Activated T-helper 1 cell treated with Interleukin-2 at 50 U/mL for 16 hours (primary cell): ENCODE results near the gene STXBP2.

Experiments used
- DNase-seq: peaks from one replicate; pipeline ENCODE4 v3.0.0-alpha.2; 2020; ENCODE audit warnings: low read depth

Gene STXBP2

DNA sequence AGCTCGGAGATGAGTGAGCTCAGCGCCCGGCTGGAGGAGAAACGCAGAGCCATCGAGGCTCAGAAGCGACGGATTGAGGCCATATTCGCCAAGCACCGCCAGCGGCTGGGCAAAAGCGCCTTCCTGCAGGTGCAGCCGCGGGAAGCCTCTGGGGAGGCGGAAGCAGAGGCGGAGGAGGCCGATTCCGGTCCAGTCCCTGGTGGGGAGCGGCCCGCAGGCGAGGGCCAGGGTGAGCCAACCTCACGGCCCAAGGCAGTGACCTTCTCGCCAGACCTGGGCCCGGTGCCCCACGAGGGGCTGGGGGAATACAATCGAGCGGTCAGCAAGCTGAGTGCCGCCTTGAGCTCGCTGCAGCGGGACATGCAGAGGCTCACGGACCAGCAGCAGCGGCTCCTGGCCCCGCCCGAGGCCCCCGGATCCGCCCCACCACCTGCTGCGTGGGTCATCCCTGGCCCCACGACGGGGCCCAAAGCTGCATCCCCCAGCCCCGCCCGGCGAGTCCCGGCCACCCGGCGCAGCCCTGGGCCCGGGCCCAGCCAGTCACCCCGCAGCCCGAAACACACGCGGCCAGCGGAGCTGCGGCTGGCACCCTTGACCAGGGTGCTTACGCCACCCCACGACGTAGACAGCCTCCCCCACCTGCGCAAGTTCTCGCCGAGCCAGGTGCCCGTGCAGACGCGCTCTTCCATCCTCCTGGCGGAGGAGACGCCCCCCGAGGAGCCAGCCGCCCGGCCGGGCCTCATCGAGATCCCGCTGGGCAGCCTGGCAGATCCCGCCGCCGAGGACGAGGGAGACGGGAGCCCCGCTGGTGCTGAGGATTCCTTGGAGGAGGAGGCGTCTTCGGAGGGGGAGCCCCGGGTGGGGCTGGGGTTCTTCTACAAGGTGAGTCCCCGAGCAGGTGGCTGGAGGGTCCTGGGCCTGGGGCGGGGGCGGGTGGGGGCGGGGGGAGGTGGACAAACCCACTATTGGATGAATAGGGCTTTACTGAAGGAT lies 24.3 kb upstream of the STXBP2 start:
- DNase-seq: no peak

DNA sequence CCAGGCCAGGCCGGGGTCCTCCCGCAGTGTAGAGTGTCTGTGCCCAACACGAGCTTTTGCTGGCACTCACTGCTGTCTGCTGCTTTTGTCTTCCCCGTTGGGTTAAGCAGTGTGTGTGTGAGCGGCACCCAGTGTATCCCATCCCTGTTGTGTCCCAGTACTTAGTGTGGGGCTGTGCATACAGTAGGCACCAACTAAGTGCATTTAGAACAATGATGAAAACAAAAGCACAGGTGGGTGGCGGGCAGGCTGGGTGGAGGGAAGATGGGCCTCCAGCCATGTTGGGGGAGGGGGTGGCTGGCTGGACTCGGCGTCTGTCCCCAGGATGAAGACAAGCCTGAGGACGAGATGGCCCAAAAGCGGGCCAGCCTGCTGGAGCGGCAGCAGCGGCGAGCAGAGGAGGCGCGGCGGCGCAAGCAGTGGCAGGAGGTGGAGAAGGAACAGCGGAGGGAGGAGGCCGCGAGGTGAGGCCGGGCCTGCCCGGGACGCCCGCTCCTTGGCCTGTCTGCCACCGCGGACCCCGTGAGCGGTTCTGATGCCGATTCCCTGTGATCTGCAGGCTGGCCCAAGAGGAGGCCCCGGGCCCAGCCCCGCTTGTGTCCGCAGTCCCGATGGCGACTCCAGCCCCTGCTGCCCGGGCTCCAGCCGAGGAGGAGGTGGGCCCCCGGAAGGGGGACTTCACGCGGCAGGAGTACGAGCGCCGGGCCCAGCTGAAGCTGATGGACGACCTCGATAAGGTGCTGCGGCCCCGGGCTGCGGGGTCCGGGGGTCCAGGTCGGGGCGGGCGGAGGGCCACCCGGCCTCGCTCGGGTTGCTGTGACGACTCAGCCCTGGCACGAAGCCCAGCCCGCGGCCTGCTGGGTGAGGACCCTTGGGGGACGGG lies 21.8 kb upstream of the STXBP2 start:
- no peak for DNase-seq

DNA sequence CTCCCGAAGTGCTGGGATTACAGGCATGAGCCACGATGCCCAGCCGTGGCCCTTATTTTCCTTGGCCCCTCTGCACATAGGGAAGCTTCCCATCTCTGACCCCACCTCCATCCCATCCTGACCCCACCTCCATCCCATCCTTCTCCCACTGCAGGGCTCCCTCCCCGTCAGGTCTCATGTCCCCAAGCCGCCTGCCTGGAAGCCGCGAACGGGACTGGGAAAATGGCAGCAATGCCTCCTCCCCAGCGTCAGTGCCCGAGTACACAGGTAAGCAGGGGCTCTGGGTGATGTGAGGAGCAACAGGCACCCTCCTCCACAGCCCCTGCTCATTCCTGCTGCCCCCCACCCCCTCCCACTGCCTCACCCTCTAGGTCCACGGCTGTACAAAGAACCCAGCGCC lies 19.7 kb upstream of the STXBP2 start:
- no peak for DNase-seq

DNA sequence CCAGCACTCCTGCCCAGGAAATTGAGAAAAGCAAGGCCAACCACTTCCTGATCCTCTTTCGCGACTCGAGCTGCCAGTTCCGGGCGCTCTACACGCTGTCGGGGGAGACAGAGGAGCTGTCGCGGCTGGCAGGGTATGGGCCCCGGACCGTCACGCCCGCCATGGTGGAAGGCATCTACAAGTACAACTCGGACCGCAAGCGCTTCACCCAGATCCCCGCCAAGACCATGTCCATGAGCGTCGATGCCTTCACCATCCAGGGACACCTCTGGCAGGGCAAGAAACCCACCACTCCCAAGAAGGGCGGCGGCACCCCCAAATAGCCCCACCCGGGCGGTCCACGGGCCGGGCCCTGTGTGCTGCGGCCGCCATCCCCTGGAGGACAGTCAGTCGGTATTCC lies 19.2 kb upstream of the STXBP2 start:
- DNase-seq: no peak

DNA sequence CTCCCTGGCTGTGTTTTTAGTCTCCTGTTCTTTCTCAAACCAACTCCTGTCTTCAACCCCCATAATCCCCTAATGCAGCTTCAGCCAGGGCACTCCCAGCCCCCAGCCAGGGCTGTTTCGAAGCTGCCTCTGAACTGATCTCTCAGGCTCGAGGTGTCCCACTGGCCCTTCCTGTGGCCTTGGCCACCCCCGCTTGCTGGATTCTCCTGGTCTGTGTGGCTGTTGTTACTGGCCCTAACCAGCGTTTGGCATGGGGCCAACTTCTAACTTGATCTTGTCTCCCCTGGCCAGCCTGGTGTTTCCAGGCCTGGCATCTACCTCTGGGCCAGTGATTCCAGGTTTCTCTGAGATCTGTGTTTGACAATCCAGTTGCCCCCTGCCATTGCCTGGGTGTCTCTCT lies 18.6 kb upstream of the STXBP2 start:
- no peak for DNase-seq

DNA sequence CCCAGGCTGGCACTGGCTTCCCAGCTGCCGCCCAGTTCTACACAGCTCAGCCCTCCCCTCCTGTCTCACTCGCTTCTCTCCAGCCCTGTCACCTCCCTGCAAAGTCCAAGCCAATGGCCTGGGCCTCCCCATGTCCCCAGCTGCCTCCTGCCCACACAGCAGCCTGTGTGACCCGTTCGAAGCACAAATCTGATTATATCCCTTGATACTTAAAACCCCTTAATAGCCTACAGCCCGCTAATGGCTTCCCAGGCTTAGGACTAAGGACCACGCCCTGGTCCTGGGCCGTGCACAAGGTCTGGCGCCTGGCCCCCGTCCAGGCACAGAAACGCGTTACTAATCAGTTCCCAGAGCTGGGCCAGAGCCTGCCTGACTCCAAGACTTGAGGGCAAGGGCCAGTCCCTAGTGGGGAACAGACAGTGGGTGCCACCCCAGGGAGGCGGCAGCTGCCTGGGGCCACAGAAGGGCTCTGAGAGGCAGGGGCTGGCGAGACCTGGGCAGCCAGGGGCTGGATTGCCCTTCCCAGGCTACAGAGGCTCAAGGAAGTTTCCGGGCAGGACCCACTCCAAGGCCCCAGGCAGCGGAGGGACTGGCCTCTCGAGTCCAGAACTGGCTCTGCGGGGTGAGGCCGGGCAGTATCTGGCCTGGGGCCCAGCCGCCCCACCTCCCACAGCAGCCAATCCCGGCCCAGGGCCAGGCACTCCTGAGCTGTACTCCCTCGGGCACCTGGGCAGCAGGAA lies 18.0 kb upstream of the STXBP2 start:
- no peak for DNase-seq

DNA sequence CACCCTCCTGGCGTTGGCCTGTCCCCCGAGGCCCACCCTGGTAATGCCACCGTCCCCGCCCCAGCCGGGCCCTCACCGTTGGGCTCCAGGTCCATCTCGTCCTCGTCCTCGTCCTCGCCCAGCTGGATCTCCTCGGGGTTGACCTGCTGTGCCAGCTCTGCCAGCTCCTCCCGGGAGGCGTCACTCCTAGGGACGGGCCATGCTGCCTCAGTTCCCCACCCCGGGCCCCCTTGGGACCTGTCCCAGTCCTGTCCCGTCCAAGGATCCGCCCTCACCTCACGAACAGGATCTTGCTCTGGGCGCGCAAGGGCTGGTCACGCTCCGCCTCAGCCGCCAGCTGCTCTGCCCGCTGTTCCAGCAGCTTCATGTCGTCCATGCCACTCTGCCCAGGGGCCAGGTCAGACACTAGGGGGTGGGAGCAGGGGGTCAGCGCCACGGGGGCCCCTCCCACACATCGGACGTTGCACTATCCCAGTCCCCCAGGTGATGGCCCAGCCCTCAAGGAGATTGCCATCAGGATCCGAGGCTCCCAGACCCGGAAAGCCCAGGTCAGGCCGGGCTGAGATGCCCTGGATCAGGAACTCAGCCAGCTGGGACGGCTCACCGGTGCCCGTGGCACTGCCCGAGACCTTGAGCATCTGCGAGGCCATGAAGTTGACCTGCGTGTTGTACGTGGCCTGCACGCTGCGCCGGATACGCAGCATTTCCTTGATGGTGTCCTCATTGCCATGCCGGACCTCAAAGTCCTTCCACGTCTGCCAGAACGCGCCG lies 17.1 kb upstream of the STXBP2 start:
- no peak for DNase-seq

DNA sequence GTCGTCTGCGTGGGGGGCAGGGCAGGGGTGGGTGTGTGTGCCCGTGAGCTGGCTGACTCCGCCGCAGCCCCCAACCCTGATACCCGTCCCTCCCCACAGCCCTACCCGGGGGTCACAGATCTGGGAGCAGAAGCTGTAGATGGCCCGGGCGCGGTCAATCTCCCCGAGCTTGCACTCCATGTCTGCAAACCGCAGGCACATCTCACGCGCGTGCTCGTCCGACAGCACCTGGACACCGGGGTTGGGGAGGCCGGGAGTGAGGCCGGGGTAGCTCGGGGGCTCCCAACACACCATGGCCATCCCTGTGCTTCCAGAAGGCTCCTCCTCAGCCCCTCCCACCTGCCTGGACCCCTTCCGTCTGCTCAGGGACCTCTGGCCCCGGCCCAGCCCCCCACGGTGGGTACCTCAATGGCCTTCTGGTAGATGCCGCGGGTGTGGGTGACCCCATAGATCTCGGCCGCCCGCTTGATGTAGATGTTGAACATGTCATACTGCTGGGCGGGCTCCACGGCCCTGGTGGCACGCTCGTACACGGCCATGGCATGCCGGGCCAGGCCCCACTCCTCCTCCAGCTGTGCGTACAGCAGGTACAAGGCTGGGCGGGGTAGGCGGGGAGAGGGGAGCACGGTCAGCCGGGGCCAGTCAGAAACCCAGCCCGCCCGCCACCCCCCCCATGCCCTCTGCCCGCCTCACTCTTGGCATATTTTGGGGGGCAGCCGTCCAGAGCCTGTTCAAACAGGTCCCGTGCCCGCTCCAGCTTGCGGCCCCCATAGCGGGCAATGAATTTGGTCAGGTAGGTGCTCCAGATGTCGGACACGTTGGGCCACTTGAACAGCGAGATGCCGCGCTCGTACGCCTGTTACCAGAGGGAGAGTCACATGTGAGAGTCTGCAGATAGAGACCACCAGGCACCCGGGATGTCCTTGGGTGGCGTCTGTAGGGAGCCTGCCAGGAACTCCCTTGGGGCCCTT lies 16.2 kb upstream of the STXBP2 start:
- no peak for DNase-seq

DNA sequence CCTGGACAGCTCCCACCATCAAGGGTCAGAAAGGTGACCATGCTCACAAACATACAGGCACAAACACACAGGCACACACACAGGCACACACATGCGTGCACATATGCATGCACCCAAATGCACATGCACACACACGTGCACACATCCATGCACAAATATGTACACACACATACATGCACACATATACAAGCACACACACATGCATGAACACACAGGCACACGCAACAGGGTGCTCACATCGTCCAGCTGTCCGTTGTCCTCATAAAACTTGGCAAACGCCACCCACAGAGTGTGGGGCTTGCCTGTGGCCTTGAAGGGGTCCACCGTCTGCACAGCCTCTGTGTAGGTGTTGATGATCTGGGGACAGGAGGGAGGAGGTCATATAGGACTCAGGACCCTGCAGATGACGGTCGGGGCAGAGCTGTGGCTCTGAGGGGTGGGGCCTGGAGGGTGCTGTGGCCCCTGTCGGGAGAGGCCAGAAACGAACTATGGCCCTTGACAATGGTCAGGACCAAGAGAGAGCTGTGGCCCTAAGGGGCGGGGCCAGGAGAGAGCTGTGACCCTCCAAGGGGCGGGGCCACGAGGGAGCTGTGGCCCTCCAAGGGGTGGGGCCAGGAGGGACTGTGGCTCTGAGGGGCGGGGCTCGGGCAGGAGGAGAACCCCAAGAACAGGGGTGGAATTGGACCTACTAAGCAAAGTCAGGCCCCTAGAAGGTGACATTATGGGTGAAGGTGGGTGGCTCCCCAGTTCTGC lies 13.8 kb upstream of the STXBP2 start:
- no peak for DNase-seq

DNA sequence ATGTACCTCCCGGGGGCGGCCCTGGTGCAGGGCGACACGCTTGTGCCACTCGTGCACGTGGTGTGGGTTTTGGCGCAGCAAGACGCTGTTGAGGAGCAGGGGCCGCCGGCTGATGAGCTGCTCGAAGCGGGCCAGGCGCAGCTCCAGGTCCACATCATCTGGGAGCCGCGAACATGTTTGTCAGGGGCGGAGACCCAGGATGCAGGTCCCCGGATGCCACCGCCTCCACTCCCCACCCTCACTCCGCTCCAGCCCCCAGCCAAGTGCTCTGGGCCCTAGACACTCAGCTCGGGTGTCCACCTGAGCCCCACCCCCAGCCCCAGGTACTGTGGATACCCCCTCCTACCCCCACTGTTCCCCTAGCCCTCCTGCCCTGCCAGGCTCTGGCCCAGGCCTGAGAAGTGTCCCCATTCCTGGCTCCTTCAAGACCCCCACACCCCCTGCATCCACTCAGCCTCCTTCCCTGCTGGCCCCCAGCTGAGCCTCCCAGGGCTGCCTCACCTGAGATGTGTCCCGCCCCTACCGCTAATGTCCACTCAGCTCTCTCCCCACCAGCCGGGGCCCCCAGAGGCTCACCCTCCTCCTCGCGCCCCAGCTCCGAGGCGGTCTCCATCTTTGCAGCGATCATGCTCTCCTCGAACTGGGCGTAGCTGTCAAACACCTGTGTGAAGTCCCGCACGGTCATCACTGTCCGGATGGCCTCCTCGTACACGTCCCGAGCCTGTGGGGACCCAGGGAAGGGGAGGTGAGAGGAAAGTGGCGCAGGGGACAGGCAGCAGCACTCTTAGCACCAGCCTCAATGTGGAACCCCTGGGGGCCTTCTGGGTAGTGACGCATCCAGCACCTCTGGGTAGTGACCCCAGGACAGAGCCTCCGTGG lies 12.9 kb upstream of the STXBP2 start:
- DNase-seq: no peak

DNA sequence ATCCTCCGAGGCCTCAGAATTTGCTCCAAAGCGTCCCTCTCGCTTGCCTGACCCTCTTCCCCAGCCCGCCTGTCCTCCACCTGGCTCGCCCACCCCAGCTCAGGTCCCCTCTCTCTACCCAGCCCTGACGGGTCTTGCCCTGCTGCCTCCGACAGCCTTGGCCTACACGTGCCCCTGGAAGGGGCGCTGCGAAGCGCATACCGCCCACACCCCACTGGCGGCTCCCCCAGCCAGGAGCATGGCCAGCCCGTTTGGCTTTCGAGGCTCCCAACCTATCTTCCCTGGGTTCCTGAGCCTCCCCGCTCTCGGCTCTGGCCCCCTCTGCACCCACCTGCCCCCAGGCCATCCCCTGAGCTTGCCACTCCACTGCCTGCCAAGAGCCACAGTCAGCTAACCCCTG lies 12.1 kb upstream of the STXBP2 start:
- DNase-seq: no peak

DNA sequence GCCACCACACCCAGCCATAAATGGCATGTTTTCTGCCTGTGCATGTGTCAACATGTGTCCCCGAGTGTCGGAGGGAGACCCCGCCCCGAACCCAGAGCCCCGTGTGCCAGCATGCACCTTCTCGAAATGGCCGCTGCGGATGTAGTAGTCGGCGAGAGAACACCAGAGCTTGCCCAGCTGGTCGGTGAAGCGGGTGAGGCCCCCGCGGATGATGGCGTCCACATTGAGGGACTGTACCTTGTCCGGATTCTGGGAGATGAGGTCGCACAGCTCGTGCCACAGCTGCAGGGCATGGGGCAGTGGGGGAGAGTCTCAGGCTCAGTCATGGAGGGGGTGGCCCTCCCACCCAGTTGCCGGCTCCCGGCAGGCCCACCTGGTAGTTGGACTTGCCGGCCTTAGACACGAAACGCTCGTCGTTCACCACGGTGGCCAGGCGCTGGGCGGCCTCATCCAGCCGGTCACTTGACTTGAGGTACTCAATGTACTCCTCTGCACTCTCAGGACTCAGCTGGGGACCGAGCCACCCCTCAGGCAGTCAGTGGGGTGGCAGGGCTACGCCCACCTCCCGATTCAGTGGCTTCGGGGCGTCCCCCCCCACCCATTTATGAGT lies 11.0 kb upstream of the STXBP2 start:
- no peak for DNase-seq

DNA sequence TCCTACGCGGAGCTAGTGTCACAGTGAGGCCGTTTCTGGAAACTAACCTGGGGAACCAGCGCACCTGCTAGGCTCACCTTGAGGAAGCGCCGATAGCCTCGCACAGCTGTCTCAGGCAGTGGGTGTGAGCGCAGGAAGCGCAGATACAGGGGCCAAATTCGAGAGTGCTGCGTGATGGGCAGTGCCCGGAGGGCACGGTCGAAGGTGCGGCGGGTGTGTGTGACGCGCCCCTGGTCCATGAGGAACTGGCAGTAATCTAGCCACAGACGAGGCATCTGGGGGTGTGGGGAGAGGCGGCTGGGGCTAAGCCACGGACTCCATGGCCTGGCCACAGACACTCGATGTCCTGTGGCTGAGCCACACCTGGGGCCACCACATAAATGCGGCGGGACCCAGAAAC lies 9.7 kb upstream of the STXBP2 start:
- no peak for DNase-seq

DNA sequence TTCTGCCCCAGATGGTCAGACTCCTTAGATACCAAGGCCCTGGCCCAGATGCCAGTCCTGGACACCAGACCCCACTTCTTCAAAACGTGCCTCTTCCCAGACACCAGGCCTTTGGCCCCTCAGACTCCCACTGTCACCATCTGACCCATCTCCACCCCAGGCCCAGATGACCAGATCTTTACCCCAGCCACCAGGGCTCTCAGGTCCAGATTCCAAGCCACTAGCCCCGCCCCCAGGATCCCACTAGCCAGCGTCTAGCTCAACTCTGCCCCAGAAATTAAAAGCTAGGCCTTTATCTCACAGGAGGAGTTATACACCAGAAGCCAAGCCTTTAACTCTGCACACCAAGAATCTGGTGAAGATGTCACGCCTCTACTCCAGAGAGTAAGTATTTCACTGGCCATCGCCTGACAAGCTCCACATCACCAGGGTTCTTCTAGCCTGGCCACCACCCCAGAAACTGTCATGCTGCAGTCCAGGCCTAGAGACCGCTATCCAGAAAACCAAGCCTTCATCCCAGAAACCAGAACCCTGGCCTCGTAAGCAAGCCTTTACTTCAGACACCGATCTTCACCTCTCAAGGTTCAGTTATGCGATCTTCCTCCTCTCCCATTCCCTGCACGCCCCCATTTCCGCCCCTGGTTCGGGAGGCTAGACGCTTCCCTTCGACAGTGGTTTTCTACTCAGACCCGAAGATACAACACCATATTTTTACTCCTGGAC lies 8.2 kb upstream of the STXBP2 start:
- no peak for DNase-seq

DNA sequence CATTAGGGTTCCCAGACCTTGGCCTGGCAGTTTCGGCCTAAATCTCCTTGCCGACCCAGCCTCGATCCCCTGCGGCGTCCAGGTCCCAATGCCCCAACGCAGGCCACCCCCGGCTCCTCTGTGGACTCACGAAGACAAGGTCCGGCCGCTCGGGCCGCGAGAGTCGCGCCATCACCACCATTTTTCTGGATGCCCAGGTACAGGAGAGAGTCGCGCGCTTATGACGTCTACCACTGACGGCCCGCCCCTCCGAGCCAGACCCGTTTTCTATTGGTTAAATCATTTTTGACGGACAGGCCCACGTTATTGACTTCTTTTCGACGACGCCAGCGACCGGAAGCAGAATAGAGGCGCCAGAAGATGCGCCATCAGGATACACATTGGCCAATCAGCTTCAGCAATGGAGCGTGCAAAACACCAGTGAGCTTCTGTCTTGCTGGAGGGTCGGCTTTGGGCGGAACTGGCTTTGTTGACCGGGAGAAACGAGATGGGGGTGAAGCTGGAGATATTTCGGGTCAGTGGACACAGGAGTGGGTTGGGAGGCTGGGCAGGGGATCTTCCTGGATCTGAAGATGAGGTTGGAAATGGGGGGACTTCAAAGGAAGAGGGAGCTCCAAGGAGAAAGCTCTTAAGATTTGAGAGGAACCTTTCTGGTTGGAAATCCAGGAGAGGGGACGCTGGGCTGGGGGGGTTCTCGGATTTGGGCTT lies 7.4 kb upstream of the STXBP2 start, which contains the start of the genes PET100 and XAB2:
TSS of gene PET100 (plus strand) at position 447 of the 708 bp plus-strand sequence. CDS start at position 488, 41 bp downstream.
TSS of gene XAB2 (minus strand) at position 199 of the 708 bp plus-strand sequence. CDS start at position 181, 18 bp downstream.
- peak; percentile 89 for DNase-seq

DNA sequence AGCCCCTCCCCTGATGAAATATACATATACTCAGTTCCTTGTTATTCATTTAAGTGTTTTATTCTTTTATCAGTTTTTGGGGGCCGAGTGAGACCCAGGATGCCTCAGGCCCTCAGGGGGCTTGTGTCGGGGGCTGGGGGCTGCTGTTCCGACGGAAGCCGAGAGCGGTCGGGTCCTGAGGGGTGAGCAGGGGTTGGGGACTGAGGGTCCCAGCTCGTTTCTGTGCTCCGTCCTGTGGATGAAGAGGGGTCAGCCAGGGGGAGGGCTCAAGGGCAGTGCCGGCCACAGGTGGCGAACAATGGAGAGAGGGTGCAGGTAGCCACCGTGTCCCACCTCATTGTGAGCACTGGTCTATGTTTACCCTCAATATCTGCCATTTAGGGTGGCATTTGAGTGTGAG lies 5.3 kb upstream of the STXBP2 start:
- no peak for DNase-seq
